Measurements from ENCODE around the gene SCAPER. TPM values are rescaled to one million over a fixed set of nuclear protein-coding genes. Genes with fewer than 3 reads are reported as not detected.
"Not testable (repeated sequence)": the region's sequence is repeated elsewhere in the genome, so short reads cannot be mapped to it uniquely, and the experiment has no call there.

SCAPER gene
- total RNA-seq, 4 donors from 2014 or later: 29.9 to 86.6 (median 45.6) TPM

GRCh38 chr15:76440441-76440840 lies 464.7 kb downstream of the SCAPER start:
- no peak for TF ChIP-seq POLR2A (IDR thresholded peaks at IDR 0.05)
- TF ChIP-seq, protein P1, sequence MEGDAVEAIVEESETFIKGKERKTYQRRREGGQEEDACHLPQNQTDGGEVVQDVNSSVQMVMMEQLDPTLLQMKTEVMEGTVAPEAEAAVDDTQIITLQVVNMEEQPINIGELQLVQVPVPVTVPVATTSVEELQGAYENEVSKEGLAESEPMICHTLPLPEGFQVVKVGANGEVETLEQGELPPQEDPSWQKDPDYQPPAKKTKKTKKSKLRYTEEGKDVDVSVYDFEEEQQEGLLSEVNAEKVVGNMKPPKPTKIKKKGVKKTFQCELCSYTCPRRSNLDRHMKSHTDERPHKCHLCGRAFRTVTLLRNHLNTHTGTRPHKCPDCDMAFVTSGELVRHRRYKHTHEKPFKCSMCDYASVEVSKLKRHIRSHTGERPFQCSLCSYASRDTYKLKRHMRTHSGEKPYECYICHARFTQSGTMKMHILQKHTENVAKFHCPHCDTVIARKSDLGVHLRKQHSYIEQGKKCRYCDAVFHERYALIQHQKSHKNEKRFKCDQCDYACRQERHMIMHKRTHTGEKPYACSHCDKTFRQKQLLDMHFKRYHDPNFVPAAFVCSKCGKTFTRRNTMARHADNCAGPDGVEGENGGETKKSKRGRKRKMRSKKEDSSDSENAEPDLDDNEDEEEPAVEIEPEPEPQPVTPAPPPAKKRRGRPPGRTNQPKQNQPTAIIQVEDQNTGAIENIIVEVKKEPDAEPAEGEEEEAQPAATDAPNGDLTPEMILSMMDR (IDR thresholded peaks at IDR 0.05): no peak
- Histone ChIP-seq H3K4me3 (no peak overlapping the region), H3K4me1 (no peaks in the 10 kb centered on the region), H3K27me3 (no peaks in the 10 kb centered on the region), H3K27ac (no peak overlapping the region), H3K9me3 (no peaks in the 10 kb centered on the region), H3K36me3 (no peaks in the 10 kb centered on the region)
- DNase-seq: no peak

- TF ChIP-seq, protein P1 (IDR thresholded peaks at IDR 0.05): no peak
- TF ChIP-seq POLR2A (IDR thresholded peaks at IDR 0.05): no peak
- H3K4me1 ChIP-seq: no peaks in the 10 kb centered on the region
- no peaks in the 10 kb centered on the region for H3K9me3 ChIP-seq
- no peak for DNase-seq
- no peak overlapping the region for H3K27ac ChIP-seq
- H3K4me3 ChIP-seq: no peak overlapping the region
- no peaks in the 10 kb centered on the region for H3K36me3 ChIP-seq
- H3K27me3 ChIP-seq: no peaks in the 10 kb centered on the region
Observed at GRCh38 chr15:76439542-76439941, 465.6 kb downstream of the SCAPER start.

DNA sequence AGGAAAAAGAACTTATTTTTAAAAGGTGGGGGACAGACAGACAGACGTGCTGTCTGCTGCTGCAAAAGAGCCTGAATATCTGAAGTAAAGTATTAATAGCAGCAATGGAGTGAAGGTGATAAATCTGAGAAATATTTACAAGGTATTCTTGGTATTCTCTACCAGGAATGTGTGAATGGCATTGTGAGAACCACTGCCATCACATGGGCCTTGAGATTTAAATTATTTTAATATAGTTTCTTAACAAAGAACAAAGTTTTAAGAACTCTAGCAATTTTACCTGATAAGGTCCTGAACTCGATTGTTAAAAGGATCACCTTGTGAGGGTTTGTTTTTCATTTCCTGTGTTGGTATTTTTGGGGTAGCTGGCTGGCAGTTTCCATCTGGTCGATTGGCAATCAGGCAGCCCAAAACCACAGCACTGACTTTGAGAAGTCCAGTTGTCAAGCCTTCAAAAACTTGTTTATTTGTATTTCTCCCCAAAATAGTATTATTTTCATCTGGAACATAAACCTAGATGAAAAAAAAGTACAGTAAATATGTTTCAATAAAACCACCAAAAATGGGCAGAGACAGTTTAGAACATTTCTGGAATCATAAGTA lies 471.2 kb downstream of the SCAPER start:
- no peaks in the 10 kb centered on the region for H3K9me3 ChIP-seq
- peaks cover 0 to 8% (median 0%) of the 10 kb centered on the region in 3 donors for H3K36me3 ChIP-seq
- H3K27ac ChIP-seq: no peak overlapping the region
- TF ChIP-seq POLR2A (IDR thresholded peaks at IDR 0.05): no peak
- TF ChIP-seq, protein P1 (IDR thresholded peaks at IDR 0.05): no peak
- no peaks in the 10 kb centered on the region for H3K4me1 ChIP-seq
- DNase-seq: no peak
- no peak overlapping the region for H3K4me3 ChIP-seq
- H3K27me3 ChIP-seq: no peaks in the 10 kb centered on the region

DNA sequence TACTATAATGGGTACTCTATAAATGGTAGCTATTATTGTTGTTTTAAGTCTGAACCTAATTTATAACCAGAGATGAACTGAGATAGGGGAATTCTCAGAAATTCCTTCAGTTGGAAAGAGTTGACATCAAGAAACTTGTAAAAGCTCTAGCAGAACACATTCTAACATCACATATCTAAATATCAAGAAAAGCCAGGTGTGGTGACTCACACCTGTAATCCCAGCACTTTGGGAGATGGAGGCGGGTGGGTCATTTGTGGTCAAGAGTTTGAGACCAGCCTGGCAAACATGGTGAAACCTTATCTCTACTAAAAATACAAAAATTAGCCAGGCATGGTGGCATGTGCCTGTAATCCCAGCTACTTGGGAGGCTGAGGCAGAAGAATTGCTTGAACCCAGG lies 472.1 kb downstream of the SCAPER start:
- DNase-seq, H3K27me3 ChIP-seq, H3K27ac ChIP-seq, H3K4me1 ChIP-seq, H3K9me3 ChIP-seq, H3K4me3 ChIP-seq, H3K36me3 ChIP-seq: not testable (repeated sequence)

DNA sequence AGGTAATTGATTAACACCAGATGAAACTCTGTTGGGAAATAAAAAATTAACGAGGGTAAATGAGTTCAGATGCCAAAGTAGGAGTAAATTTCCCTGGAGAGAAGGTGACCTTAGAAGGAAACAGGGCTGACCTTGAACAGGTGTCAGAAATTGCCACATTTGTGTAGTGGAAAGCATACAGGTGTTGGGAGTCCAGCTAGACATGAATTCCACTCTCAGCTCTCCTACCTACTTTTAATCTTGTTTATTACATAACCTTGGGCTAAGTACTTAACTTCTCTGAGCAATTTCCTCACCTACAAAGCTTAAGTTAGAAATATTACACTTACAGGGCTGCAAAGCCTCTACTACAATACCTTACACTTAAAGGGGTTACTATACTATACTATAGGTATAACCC lies 472.5 kb downstream of the SCAPER start:
- Histone ChIP-seq H3K4me3 (no peak overlapping the region), H3K27me3 (no peaks in the 10 kb centered on the region), H3K4me1 (no peaks in the 10 kb centered on the region), H3K36me3 (peaks cover 0 to 8% (median 0%) of the 10 kb centered on the region in 3 donors), H3K27ac (no peak overlapping the region), H3K9me3 (no peaks in the 10 kb centered on the region)
- TF ChIP-seq POLR2A (IDR thresholded peaks at IDR 0.05): no peak
- TF ChIP-seq, protein P1 (IDR thresholded peaks at IDR 0.05): no peak
- no peak for DNase-seq

GRCh38 chr15:76431971-76432370 lies 473.2 kb downstream of the SCAPER start:
- Histone ChIP-seq H3K27ac (no peak overlapping the region), H3K27me3 (no peaks in the 10 kb centered on the region), H3K4me1 (no peaks in the 10 kb centered on the region), H3K4me3 (no peak overlapping the region), H3K9me3 (no peaks in the 10 kb centered on the region), H3K36me3 (peaks cover 0 to 8% (median 0%) of the 10 kb centered on the region in 3 donors)
- TF ChIP-seq, protein P1 (IDR thresholded peaks at IDR 0.05): no peak
- no peak for TF ChIP-seq POLR2A (IDR thresholded peaks at IDR 0.05)
- DNase-seq: no peak

- DNase-seq, H3K9me3 ChIP-seq, H3K4me1 ChIP-seq, H3K27me3 ChIP-seq, H3K4me3 ChIP-seq, H3K27ac ChIP-seq: not testable (repeated sequence)
- peaks cover 0 to 18% (median 0%) of the 10 kb centered on the region in 3 donors for H3K36me3 ChIP-seq
Observed at GRCh38 chr15:76430711-76431110, 474.4 kb downstream of the SCAPER start.

Measured in Peyer's patch (tissue), 4 donors.